DND-41 (cell line): ENCODE results near the gene GNAZ.
"Not testable (repeated sequence)": the region's sequence is repeated elsewhere in the genome, so short reads cannot be mapped to it uniquely, and the experiment has no call there.

ENCODE experiments used
- ATAC-seq: fragments of 200-7000 bp; cut with Tn5 transposase; 3 replicates; pipeline ENCODE4 v1.9.1; 2021; ENCODE audit warnings: low read depth; ENCODE audit not compliant: insufficient read depth
- DNase-seq: peaks from one replicate; pipeline ENCODE4 v3.0.0-alpha.2; 2020
- H2AFZ ChIP-seq: 2 replicates; pipeline ENCODE4 v1.6.0; 2012; ENCODE audit warnings: low read depth, low read length
- H3K27ac ChIP-seq: 2 replicates; pipeline ENCODE4 v1.5.1; 2012; ENCODE audit warnings: low read length, inconsistent platforms
- H3K27me3 ChIP-seq: fragments of 200-600 bp; sonication (generic); 2 replicates; pipeline ENCODE4 v1.6.0; 2012; ENCODE audit warnings: low read length, mild to moderate bottlenecking, inconsistent platforms; ENCODE audit not compliant: insufficient read depth, poor library complexity
- H3K36me3 ChIP-seq: 2 replicates; pipeline ENCODE4 v1.5.1; 2012; ENCODE audit warnings: low read length, inconsistent platforms; ENCODE audit not compliant: insufficient read depth
- H3K4me1 ChIP-seq: 2 replicates; pipeline ENCODE4 v1.5.1; 2012; ENCODE audit warnings: mild to moderate bottlenecking, low read length; ENCODE audit not compliant: insufficient read depth
- H3K4me2 ChIP-seq: 2 replicates; pipeline ENCODE4 v1.6.0; 2012; ENCODE audit warnings: mild to moderate bottlenecking, moderate library complexity, low read length, inconsistent platforms; ENCODE audit not compliant: insufficient read depth
- H3K4me3 ChIP-seq, 2 experiments: fragments of 200-600 bp in 1 of 2; shearing (Covaris generic) in 1 of 2; 2 replicates each; pipeline ENCODE4 v1.5.1; 2012 to 2016; ENCODE audit warnings: inconsistent platforms in 2 of 2, low read length in 2 of 2, mild to moderate bottlenecking in 2 of 2, low read depth in 1 of 2, moderate library complexity in 1 of 2
- H3K79me2 ChIP-seq: 2 replicates; pipeline ENCODE4 v1.6.0; 2012; ENCODE audit warnings: low read length, inconsistent platforms; ENCODE audit not compliant: insufficient read depth
- H3K9ac ChIP-seq: 2 replicates; pipeline ENCODE4 v1.6.0; 2012; ENCODE audit warnings: low read depth, mild to moderate bottlenecking, inconsistent platforms, low read length, moderate library complexity
- H3K9me3 ChIP-seq: 2 replicates; pipeline ENCODE4 v1.5.1; 2012; ENCODE audit warnings: low read length, moderate library complexity, mild to moderate bottlenecking, inconsistent platforms; ENCODE audit not compliant: insufficient read depth, severe bottlenecking
- H4K20me1 ChIP-seq: 2 replicates; pipeline ENCODE4 v1.6.0; 2012; ENCODE audit warnings: low read length; ENCODE audit not compliant: insufficient read depth
- EZH2 ChIP-seq: IDR thresholded peaks from 3 replicates; pipeline ENCODE4 v1.6.1; 2012; ENCODE audit warnings: borderline replicate concordance, low read depth, mild to moderate bottlenecking, moderate library complexity, low read length, inconsistent platforms; ENCODE audit not compliant: severe bottlenecking
- TF ChIP-seq, protein P1 (sequence below): IDR thresholded peaks from 2 replicates; pipeline ENCODE4 v1.5.1; 2012; ENCODE audit warnings: borderline replicate concordance, low read length, moderate library complexity, mild to moderate bottlenecking; ENCODE audit not compliant: poor library complexity, severe bottlenecking; ENCODE audit errors: extremely low read depth

Gene GNAZ

DNA sequence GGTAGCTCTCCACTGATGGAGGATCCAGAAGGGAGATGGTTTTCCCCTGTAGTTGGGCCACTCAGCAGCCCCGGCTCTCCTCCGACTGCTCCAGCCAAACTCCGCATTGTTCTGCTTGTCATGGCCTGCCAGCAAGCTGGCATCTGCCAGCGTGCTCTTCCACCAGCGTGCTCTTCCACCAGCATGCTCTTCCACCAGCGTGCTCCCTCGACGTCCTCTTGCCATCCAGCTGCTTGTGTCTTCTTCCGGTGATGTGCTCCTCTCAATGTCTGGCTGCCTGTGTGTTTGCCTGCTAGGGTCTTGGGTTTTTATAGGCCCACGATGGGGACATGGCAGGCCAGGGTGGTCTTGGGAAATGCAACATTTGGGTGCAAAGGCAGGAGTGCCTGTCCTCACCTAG, 43.5 kb upstream of the GNAZ start:
- TF ChIP-seq, protein P1, sequence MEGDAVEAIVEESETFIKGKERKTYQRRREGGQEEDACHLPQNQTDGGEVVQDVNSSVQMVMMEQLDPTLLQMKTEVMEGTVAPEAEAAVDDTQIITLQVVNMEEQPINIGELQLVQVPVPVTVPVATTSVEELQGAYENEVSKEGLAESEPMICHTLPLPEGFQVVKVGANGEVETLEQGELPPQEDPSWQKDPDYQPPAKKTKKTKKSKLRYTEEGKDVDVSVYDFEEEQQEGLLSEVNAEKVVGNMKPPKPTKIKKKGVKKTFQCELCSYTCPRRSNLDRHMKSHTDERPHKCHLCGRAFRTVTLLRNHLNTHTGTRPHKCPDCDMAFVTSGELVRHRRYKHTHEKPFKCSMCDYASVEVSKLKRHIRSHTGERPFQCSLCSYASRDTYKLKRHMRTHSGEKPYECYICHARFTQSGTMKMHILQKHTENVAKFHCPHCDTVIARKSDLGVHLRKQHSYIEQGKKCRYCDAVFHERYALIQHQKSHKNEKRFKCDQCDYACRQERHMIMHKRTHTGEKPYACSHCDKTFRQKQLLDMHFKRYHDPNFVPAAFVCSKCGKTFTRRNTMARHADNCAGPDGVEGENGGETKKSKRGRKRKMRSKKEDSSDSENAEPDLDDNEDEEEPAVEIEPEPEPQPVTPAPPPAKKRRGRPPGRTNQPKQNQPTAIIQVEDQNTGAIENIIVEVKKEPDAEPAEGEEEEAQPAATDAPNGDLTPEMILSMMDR = no peak
- TF ChIP-seq EZH2 = no peak
- H4K20me1 ChIP-seq = no peaks in the 10 kb centered on the region
- H3K36me3 ChIP-seq = no peaks in the 10 kb centered on the region
- no peaks in the 10 kb centered on the region for H3K79me2 ChIP-seq
- no peaks in the 10 kb centered on the region for H3K27me3 ChIP-seq
- no peak overlapping the region for H3K9ac ChIP-seq
- no peak overlapping the region for H2AFZ ChIP-seq
- ATAC-seq (no peak), DNase-seq (no peak)
- no peaks in the 10 kb centered on the region for H3K4me1 ChIP-seq
- no peaks in the 10 kb centered on the region for H3K9me3 ChIP-seq
- H3K4me2 ChIP-seq = no peak overlapping the region
- H3K27ac ChIP-seq = no peak overlapping the region
- no peak overlapping the region for H3K4me3 ChIP-seq

DNA sequence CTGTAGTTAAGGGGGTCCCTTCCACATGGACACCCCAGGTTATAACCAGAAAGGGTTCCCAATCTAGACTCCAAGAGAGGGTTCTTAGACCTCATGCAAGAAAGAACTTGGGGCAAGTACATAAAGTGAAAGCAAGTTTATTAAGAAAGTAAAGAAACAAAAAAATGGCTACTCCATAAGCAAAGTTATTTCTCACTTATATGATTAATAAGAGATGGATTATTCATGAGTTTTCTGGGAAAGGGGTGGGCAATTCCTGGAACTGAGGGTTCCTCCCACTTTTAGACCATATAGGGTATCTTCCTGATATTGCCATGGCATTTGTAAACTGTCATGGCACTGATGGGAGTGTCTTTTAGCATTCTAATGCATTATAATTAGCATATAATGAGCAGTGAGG, 42.5 kb upstream of the GNAZ start:
- H3K4me2 ChIP-seq = not testable (repeated sequence)

DNA sequence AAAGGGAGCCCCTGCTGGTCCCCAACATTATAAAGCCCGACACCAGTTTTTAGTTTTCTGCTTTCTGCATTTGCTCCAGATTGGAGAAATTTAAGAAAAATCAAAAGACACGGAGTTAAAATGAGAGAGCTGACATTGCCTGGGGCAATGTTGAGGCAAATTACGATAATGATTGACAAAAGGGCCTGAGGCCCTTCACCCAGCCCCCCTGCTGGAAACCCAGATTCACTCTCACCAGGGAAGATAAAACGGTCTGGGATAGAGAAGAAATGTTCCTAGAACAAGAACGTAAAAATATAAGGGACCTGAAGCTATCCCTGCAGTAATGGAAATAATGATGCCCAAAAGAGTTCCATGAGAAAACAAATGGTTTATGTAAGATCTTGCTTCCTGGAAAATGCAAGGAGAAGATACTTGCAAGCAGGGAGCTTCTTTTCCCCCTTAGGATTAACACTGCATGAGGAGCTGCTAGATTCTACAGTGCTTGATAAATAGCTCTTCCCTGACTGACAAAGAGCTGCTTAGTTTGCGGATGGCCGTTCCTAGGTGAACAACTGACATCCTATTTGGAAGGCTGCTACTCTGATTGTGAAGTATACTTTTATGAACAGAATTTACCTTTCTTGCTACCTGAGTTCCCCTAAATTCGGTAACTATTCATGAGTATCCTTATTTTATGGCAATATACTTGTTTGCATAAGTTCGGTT, 40.6 kb upstream of the GNAZ start:
- no peak overlapping the region for H2AFZ ChIP-seq
- H3K4me1 ChIP-seq = peaks cover 3% of the 10 kb centered on the region
- H3K79me2 ChIP-seq = no peaks in the 10 kb centered on the region
- H3K27me3 ChIP-seq = no peaks in the 10 kb centered on the region
- H3K4me3 ChIP-seq = no peak overlapping the region
- no peaks in the 10 kb centered on the region for H4K20me1 ChIP-seq
- DNase-seq (no peak), ATAC-seq (no peak)
- H3K36me3 ChIP-seq = no peaks in the 10 kb centered on the region
- no peak overlapping the region for H3K4me2 ChIP-seq
- H3K9ac ChIP-seq = no peak overlapping the region
- TF ChIP-seq EZH2 = no peak
- TF ChIP-seq, protein P1 = no peak
- no peaks in the 10 kb centered on the region for H3K9me3 ChIP-seq
- no peak overlapping the region for H3K27ac ChIP-seq

More for the DNA sequence above, 42.5 kb upstream of the GNAZ start:
- H3K36me3 ChIP-seq, H2AFZ ChIP-seq, H3K27ac ChIP-seq, H3K9me3 ChIP-seq, H3K9ac ChIP-seq, H3K4me3 ChIP-seq, H3K79me2 ChIP-seq, H3K4me1 ChIP-seq, ATAC-seq, DNase-seq, H3K27me3 ChIP-seq, H4K20me1 ChIP-seq: not testable (repeated sequence)

DNA sequence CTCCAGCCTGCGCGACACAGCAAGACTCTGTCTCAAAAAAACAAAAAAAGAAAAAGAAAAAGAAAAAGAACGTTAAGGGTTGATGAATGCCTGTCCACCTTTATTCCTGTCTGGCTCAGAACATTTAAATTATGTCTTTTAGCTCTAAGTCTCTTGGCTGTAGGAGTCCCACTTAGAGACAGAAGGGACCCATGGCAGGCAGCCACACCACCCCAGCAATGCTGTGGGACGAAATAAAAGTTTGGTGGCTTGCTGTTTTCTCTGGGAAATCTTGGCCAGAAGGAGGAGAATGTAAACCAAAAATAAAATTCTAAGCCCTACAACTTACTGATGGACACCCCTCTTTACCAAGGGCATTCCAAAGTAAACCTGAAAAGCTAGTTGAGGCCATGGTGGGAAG, 38.9 kb upstream of the GNAZ start:
- H3K4me3 ChIP-seq = no peak overlapping the region
- H4K20me1 ChIP-seq = no peaks in the 10 kb centered on the region
- TF ChIP-seq EZH2 = no peak
- TF ChIP-seq, protein P1 = no peak
- DNase-seq (no peak), ATAC-seq (no peak)
- no peak overlapping the region for H3K27ac ChIP-seq
- no peak overlapping the region for H2AFZ ChIP-seq
- H3K36me3 ChIP-seq = no peaks in the 10 kb centered on the region
- no peaks in the 10 kb centered on the region for H3K79me2 ChIP-seq
- H3K4me2 ChIP-seq = no peak overlapping the region
- H3K4me1 ChIP-seq = peaks cover 20% of the 10 kb centered on the region
- H3K27me3 ChIP-seq = no peaks in the 10 kb centered on the region
- H3K9me3 ChIP-seq = no peaks in the 10 kb centered on the region
- no peak overlapping the region for H3K9ac ChIP-seq
